GM18507 (cell line): Measurements from ENCODE around the gene IRF4.

ENCODE experiments used
- DNase-seq: peaks from one replicate; pipeline ENCODE4 v3.0.0; 2011; ENCODE audit warnings: low read depth; ENCODE audit not compliant: insufficient read length; ENCODE audit errors: extremely low spot score
- FAIRE-seq: peaks from 2 replicates; lab custom pipeline; 2011; peaks lifted over from hg19 to GRCh38; lab: Jason Lieb, UNC

Gene IRF4

GRCh38 chr6:352896-353470 is 38.6 kb upstream of the IRF4 start:
- FAIRE-seq, result no peak
- no peak for DNase-seq

- DNase-seq, result no peak
- FAIRE-seq, result no peak
Observed at GRCh38 chr6:353642-354614, 37.6 kb upstream of the IRF4 start.

DNA sequence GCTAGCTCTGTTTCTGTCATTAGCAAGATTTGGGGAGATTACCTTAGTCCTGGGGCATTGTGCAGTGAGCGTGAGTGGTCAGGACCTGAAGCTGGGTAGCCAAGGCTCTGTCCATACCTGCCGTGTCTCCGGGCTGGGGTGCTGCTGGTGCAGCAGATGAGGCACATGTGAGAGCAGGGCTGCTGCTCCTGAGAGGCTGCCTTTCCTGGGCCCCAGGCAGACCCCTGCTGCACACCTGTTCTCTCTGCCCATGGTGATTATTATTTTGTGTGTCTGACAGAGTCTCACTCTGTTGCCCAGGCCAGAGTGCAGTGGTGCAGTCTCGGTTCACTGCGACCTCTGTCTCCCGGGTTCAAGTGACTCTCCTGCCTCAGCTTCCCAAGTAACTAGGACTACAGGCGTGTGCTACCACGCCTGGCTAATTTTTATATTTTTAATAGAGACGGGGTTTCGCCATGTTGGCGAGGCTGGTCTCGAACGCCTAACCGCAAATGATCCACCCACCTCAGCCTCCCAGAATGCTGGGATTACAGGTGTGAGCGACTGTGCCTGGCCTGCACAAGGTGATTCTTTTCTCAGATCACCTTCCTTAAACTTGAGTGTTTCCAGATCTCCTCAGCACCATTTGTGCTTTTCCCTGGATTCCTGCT is 36.8 kb upstream of the IRF4 start:
- no peak for DNase-seq
- no peak for FAIRE-seq

DNA sequence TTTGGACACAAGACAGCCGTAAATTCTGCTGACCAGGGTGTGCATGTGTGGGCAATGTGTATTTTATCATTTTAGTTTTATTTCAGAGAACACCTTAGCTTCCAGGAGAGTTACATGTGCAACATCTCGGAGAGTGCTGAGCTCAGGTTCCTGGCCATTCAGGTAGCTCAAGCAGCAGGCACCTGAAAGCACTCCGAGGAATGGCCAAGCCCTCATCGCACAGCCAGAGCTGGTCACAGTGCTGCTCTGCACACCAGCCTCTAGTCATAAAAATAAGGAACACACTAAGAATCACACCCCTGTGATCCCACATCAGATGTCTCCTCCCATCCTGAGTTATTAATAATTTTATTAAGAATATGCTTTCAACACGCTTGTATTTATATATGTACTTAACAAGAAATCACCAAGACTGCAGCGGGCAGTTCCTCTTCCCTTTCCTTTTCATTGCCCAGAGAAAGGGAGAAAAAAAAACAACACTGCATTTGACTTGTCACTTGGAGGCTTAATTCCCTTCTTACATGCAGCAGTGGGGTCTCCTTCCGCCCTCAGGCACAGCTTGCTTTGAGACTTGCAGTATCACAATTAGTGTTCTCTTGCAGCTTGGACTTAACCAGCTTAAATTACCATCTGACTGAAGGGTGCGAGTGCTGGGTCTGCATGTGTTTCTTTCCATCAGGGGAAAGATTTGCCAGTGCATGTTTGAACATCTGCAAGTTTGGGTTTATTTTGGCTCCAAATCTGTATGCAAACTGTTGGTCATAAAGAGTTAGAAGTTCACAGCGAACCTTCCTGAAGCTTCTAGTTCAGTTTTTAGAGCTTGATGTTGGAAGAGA is 36.0 kb upstream of the IRF4 start:
- DNase-seq (no peak), FAIRE-seq (peak; percentile 15)

- FAIRE-seq, result peak; percentile 83
- DNase-seq, result no peak
Observed at GRCh38 chr6:356828-357251, 34.7 kb upstream of the IRF4 start.

- FAIRE-seq (no peak), DNase-seq (no peak)
Observed at GRCh38 chr6:357261-357790, 34.2 kb upstream of the IRF4 start.

- FAIRE-seq, result no peak
- DNase-seq, result no peak
Observed at GRCh38 chr6:357791-358341, 33.7 kb upstream of the IRF4 start.

DNA sequence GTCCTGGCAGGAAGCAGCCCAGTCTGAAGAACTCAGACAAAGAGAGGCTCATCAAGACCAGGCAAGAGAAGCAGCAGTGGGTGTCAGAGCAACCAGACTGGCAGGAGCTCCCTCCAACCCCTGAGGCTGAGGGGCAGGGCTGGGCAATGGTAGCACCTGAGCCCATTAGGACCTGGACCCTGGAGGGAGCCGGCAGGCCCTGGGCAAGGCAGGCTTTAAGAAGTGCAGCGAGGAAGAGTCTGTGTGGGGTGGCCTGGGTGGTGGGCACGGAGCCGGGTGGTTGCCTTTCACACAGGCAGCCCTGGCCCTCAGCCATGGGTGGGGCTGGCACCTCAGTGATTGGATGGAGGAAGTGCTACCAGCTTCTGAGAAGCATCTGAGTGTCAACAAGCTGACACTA is 33.1 kb upstream of the IRF4 start:
- FAIRE-seq (no peak), DNase-seq (no peak)

- DNase-seq, result no peak
- no peak for FAIRE-seq
Observed at GRCh38 chr6:358847-359246, 32.7 kb upstream of the IRF4 start.

- no peak for DNase-seq
- FAIRE-seq, result no peak
Observed at GRCh38 chr6:359261-360035, 32.1 kb upstream of the IRF4 start.

DNA sequence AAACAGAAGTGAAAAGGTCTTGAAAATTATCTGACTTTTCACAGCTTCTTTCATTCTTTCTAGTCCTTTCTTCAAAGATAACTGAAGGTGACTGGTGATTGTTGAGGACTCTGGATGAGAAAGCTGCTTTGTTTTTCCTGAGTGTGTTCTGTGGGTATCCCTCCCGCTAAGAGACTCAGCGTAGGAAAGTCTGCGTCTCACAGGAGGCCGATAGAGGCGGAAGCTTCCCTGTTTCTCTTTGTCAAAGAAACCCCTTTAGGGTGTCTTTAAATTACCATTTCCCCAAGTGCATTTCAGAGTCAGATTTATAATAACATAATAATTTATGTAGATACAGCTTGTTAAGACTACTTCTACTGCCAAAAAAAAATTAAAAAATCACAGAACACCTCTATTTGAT is 31.2 kb upstream of the IRF4 start:
- DNase-seq (no peak), FAIRE-seq (no peak)

DNA sequence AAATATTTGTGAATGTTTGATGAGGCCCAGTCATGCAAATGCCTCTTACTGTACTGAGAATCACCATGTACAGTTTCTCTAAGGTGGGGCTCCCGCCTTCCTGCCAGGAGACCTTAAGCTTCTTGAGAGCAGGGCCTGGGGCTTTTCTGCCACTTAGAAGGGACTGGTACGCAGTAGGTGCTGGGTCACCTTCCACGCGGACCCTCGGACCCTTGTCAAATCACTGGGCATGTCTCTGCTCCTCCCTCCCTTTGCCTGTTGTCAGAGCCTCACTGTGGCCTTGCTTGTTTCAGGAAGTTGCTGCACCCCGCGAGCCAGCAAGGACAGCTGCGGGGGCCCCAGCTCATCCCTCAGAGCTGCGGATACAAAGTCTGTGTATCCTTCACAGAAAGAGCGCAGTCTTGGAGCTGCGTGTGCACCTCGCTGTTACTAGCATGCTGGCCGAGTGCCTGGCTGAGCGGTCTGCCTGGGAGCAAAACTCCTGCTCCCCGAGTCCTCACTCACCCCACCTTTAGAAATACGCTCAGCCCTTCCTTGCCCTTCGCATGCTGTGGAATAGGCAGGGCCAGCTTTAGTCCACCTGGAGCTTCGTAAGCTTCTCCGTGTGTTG is 30.7 kb upstream of the IRF4 start:
- DNase-seq (no peak), FAIRE-seq (no peak)

DNA sequence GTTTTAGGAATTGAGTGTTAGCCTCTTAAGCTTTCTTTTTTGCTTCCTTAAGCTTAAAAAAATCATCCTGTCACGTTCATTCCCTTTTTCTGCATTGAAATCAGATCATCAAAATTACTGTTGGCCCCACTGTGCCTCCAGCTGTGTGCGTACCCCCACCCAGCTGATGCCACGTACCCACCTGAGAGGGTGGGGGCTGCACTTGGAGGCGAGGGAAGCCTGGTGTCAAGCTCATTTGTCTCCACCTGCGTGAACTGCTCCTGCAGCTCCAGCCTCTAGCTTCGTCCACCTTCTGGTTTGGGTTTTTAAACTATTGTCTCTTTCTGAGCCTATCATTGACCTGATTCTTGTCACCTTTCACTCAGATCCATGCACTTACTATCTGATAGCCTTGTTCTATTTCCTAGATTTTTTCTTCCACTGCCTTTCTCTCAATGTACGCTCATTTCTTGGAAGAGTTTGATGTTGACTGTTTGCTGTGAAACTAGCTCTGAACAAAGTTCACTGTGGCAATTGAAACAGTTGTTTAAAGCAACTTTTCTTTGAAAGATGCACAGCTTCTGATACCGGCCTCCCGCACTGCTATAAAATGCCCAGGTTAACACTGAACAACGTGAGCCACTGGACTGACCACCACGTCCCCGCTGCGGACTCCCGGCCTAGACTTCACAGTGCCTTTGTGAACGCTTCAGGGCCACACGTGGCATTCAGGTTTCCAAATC is 30.0 kb upstream of the IRF4 start:
- FAIRE-seq (no peak), DNase-seq (no peak)

DNA sequence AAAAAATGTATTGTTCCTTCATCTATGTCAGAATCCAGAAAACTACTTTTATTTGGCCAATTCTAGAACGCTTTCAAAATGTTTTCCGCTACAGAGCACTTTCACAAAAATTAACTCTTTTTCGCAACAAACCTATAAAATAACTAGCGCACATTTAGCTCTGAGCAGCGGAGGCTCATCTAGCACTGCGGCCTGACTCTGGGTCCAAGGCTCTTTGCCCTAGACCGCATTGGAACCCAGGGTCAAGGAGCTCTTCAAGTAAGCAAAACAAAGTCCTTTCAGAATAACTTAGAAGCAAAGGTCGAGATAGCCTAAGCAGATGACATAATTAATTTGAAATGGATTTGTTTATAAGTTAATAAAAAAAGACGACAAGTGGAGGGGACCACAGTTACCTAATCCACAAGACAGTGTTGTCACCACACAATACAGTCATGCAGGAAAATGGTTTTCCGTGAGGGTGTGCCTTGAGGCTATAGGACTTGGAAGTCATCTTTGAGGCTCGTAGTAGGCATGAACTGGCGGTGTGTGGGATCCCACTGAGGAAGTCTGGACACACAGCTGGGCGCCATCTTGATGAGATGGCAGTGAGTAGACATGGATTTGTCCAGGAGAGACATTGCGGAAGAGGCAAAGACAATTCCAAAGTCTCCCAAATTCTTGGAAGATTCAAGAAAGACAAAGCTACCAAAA is 29.2 kb upstream of the IRF4 start:
- FAIRE-seq, result no peak
- no peak for DNase-seq

DNA sequence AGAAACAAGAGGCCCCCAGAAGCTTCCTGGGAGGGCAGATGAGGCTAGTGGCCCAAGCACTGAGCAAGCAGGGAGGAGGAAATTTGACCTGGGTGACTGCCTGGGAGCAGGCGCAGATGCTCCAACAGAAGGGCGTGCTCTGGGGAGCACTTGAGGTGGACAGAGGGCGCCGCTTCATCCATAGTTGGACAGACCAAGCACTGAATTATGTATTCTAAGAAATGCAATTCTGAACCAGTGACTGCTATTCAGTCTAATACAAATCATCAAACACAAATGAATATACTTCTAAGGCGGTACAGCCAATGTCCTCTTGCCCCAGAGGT is 28.7 kb upstream of the IRF4 start:
- FAIRE-seq, result no peak
- DNase-seq, result no peak

DNA sequence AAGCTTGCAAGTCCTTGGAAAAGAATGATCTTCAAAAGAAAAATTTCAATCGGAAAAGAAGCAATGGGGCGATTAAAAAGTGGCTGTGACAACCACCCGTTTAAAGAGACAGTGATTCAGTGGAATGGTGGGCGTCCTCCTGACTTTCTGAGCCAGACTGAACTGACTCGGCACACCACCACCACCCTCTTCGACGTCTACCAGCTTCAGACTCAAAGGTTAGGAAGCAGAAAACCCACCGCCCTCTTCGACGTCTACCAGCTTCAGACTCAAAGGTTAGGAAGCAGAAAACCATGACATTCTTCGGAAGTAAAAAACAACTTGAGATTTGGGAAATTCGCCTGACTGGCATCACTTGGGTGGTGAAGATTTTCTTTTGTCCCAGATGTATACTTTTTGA is 28.3 kb upstream of the IRF4 start:
- DNase-seq (no peak), FAIRE-seq (no peak)

DNA sequence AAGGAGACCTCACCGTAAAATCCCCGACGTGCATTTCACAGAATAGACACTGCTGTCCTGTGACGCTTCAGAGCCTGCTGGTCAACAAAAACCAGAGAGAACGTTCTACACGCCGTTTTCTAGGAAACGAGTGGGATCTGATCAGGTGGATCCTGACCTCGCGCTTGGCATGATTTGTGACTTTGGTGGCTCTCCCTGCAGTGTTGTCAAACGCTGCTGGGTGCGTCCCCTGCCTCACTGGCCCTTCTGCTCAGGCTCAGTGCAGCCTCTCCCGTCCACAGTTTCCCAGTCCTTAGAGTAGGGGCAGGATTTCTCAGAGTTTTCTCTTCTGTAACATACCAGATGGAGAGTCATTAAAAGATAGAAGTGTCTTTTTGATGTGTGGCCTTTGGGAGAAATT is 27.6 kb upstream of the IRF4 start:
- DNase-seq, result no peak
- no peak for FAIRE-seq
